Measurements from ENCODE around the gene L3MBTL4. TPM values are rescaled to one million over a fixed set of nuclear protein-coding genes. Genes with fewer than 3 reads are reported as not detected.

Gene L3MBTL4
- total RNA-seq, 1 experiment from 2014 or later = 2.1 TPM

- H3K27me3 Mint-ChIP-seq (ENCODE audit: unreplicated experiment) = no peaks in the 10 kb centered on the region
- H3K9me3 Mint-ChIP-seq (ENCODE audit: low read depth, unreplicated experiment) = peaks cover 9% of the 10 kb centered on the region
- H3K36me3 Mint-ChIP-seq (ENCODE audit: insufficient read depth, unreplicated experiment) = no peaks in the 10 kb centered on the region
- no peak for DNase-seq
- CTCF ChIA-PET = interaction anchor here (0.6 kb wide), 1 partner anchor 13 kb away, joined by 4 read pairs; no protein-coding TSS in a partner anchor
- H3K4me3 Mint-ChIP-seq (ENCODE audit: low read depth, unreplicated experiment) = no peak overlapping the region
- H3K27ac Mint-ChIP-seq (ENCODE audit: unreplicated experiment) = no peak overlapping the region
- intact Hi-C loops (cut with micrococcal nuclease; ENCODE audit: unreplicated experiment) = no loop called here
- no TSS peak for BruUV-seq (replicated peaks)
- no peaks in the 10 kb centered on the region for H3K4me1 Mint-ChIP-seq (ENCODE audit: low read depth, unreplicated experiment)
- TF ChIP-seq CTCF (IDR thresholded peaks at IDR 0.05; ENCODE audit: unreplicated experiment) = no peak
Observed at GRCh38 chr18:6342990-6343389, 71.7 kb downstream of the L3MBTL4 start.

- intact Hi-C loops (cut with micrococcal nuclease; ENCODE audit: unreplicated experiment) = no loop called here
- Mint-ChIP-seq H3K36me3 (ENCODE audit: insufficient read depth, unreplicated experiment) (no peaks in the 10 kb centered on the region), H3K27ac (ENCODE audit: unreplicated experiment) (no peak overlapping the region), H3K4me1 (ENCODE audit: low read depth, unreplicated experiment) (no peaks in the 10 kb centered on the region), H3K4me3 (ENCODE audit: low read depth, unreplicated experiment) (no peak overlapping the region), H3K27me3 (ENCODE audit: unreplicated experiment) (no peaks in the 10 kb centered on the region), H3K9me3 (ENCODE audit: low read depth, unreplicated experiment) (peaks cover 9% of the 10 kb centered on the region)
- DNase-seq = no peak
- TF ChIP-seq CTCF (IDR thresholded peaks at IDR 0.05; ENCODE audit: unreplicated experiment) = no peak
- BruUV-seq (replicated peaks) = no TSS peak
- CTCF ChIA-PET = no interaction called here
Observed at GRCh38 chr18:6341709-6342108, 73.0 kb downstream of the L3MBTL4 start.

GRCh38 chr18:6341303-6341702 is 73.4 kb downstream of the L3MBTL4 start:
- Mint-ChIP-seq H3K9me3 (ENCODE audit: low read depth, unreplicated experiment) (peaks cover 9% of the 10 kb centered on the region), H3K27me3 (ENCODE audit: unreplicated experiment) (no peaks in the 10 kb centered on the region), H3K27ac (ENCODE audit: unreplicated experiment) (no peak overlapping the region), H3K4me3 (ENCODE audit: low read depth, unreplicated experiment) (no peak overlapping the region), H3K36me3 (ENCODE audit: insufficient read depth, unreplicated experiment) (no peaks in the 10 kb centered on the region), H3K4me1 (ENCODE audit: low read depth, unreplicated experiment) (no peaks in the 10 kb centered on the region)
- intact Hi-C loops (cut with micrococcal nuclease; ENCODE audit: unreplicated experiment) = no loop called here
- no peak for TF ChIP-seq CTCF (IDR thresholded peaks at IDR 0.05; ENCODE audit: unreplicated experiment)
- CTCF ChIA-PET = no interaction called here
- no peak for DNase-seq
- BruUV-seq (replicated peaks) = no TSS peak

DNA sequence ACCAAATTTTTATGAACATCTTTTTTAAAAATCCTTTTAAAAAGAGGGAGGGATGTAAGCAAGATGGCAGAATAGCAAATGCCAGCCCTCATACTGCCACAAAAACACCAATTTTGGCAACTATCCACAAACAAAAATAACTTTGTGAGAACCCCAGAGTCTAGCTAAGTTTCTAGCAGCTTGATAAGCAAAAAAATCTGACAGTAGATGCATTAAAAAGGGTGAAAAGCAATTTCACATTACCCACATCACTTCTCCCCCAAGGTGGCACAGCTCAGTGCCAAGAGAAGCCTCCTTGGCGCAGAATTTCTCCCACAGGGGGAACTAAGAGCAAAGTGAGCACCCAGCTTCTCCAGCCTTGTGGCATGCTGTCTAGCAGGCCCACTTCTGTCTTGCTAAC is 74.6 kb downstream of the L3MBTL4 start:
- no peak for TF ChIP-seq CTCF (IDR thresholded peaks at IDR 0.05; ENCODE audit: unreplicated experiment)
- Mint-ChIP-seq H3K9me3 (ENCODE audit: low read depth, unreplicated experiment) (peaks cover 9% of the 10 kb centered on the region), H3K36me3 (ENCODE audit: insufficient read depth, unreplicated experiment) (no peaks in the 10 kb centered on the region), H3K4me1 (ENCODE audit: low read depth, unreplicated experiment) (no peaks in the 10 kb centered on the region), H3K4me3 (ENCODE audit: low read depth, unreplicated experiment) (no peak overlapping the region), H3K27ac (ENCODE audit: unreplicated experiment) (no peak overlapping the region), H3K27me3 (ENCODE audit: unreplicated experiment) (no peaks in the 10 kb centered on the region)
- CTCF ChIA-PET = no interaction called here
- no peak for DNase-seq
- BruUV-seq (replicated peaks) = no TSS peak
- intact Hi-C loops (cut with micrococcal nuclease; ENCODE audit: unreplicated experiment) = no loop called here

Measured in Calu3 (cell line).